ENCODE measurements around the gene RAB7A. TPM values are rescaled to one million over a fixed set of nuclear protein-coding genes. Genes with fewer than 3 reads are reported as not detected.
A peak's percentile ranks its signal among the peaks of the same experiment; 100 is the strongest.

RAB7A gene
- total and polyA plus RNA-seq, 2 of the 13 experiments (the other 11 are each of a cell fraction or from before 2014, with no cell fraction given): 26.5 to 182 TPM

- TF ChIP-seq ZNF335 (CRISPR knock-in tag; IDR thresholded peaks at IDR 0.05) (peak; percentile 9; the same call in 1 of the 2 replicates), MLLT10 (CRISPR knock-in tag; IDR thresholded peaks at IDR 0.05) (no peak), SNAPC4 (CRISPR knock-in tag; IDR thresholded peaks at IDR 0.05) (no peak), SATB2 (CRISPR knock-in tag; IDR thresholded peaks at IDR 0.05) (0 out of 2 replicates have a peak, but pooled peaks have one; percentile 56), IKZF5 (CRISPR knock-in tag; IDR thresholded peaks at IDR 0.05) (peak; percentile 80), ARID4A (CRISPR knock-in tag; IDR thresholded peaks at IDR 0.05; ENCODE audit: borderline replicate concordance) (peak; percentile 80), ATF5 (CRISPR knock-in tag; IDR thresholded peaks at IDR 0.05; ENCODE audit: low read depth) (no peak), ZNF18 (CRISPR knock-in tag; IDR thresholded peaks at IDR 0.05; ENCODE audit: insufficient replicate concordance) (peak; percentile 50), ZNF280B (CRISPR knock-in tag; IDR thresholded peaks at IDR 0.05; ENCODE audit: borderline replicate concordance) (peak; percentile 64; the same call in 1 of the 2 replicates), KDM6A (CRISPR knock-in tag; IDR thresholded peaks at IDR 0.05; ENCODE audit: low read depth) (no peak), ZMAT3 (CRISPR knock-in tag; conservative IDR thresholded peaks at IDR 0.05) (peak; percentile 65; the same call in 1 of the 2 replicates), ZNF678 (CRISPR knock-in tag; IDR thresholded peaks at IDR 0.05) (no peak)
These were observed at the start of gene RAB7A (continued) for GRCh38 chr3:128726023-128727016.
